Measurements from ENCODE around the gene NAV2. TPM values are rescaled to one million over a fixed set of nuclear protein-coding genes. Genes with fewer than 3 reads are reported as not detected.

NAV2 gene
- total RNA-seq, 1 experiment from 2014 or later, result 2.1 TPM

- H3K9me2 ChIP-seq (ENCODE audit: insufficient read depth), result no peaks in the 10 kb centered on the region
- peaks cover 0 to 2% of the 10 kb centered on the region in 2 experiments; a peak in 1 of 4 replicates for H3K4me1 ChIP-seq (ENCODE audit: control insufficient read depth in 1 of 2, insufficient read depth in 2 of 2, low read length in 2 of 2)
- no peak overlapping the region for H3K4me3 ChIP-seq (replicated peaks in 1 of 2; ENCODE audit: low read depth in 1 of 2, low read length in 2 of 2)
- H4K20me1 ChIP-seq (ENCODE audit: insufficient read depth), result no peaks in the 10 kb centered on the region
- no peaks in the 10 kb centered on the region for H3K79me2 ChIP-seq (ENCODE audit: insufficient read depth, low read length)
- no peaks in the 10 kb centered on the region for H3K36me3 ChIP-seq (ENCODE audit: control insufficient read depth in 1 of 2, insufficient read depth in 2 of 2, low read length in 2 of 2)
- RAD21 ChIA-PET (ENCODE audit: low non-redundant PET in 1 of 2, low total read pairs in 2 of 2, uncharacterized antibody in 2 of 2, unreplicated experiment in 2 of 2), result interaction anchor here in 1 of 2 experiments (0.6 kb wide), 1 partner anchor 45 kb away, joined by 3 read pairs; no protein-coding TSS in a partner anchor
- DNase-seq (ENCODE audit: low read depth, low spot score) (no peak), ATAC-seq (no peak)
- peaks cover 4% of the 10 kb centered on the region for H3K27me3 ChIP-seq (ENCODE audit: insufficient read depth, low read length)
- no peak overlapping the region for H2AFZ ChIP-seq (ENCODE audit: low read depth, low read length, poor library complexity, severe bottlenecking)
- POLR2A ChIA-PET, result no interaction called here
- CTCF ChIA-PET, result interaction anchor here (2.8 to 3.7 kb wide), 2 partner anchors 179 to 183 kb away, joined by 12 to 16 read pairs; no protein-coding TSS in a partner anchor
- no peaks in the 10 kb centered on the region for H3K9me3 ChIP-seq (ENCODE audit: control insufficient read depth in 1 of 2, insufficient read depth in 1 of 2, low read depth in 1 of 2, low read length in 2 of 2)
- H3K4me2 ChIP-seq (ENCODE audit: low read length), result no peak overlapping the region
- no peak overlapping the region for H3K27ac ChIP-seq (ENCODE audit: low read depth, low read length)
- no peak for TF ChIP-seq EGR1 (IDR thresholded peaks at IDR 0.05; ENCODE audit: low read depth)
- no peak for TF ChIP-seq MAX (IDR thresholded peaks at IDR 0.05)
- no peak for TF ChIP-seq SP1 (IDR thresholded peaks at IDR 0.05; ENCODE audit: low read depth)
- no peak for TF ChIP-seq POLR2AphosphoS5 (IDR thresholded peaks at IDR 0.05; ENCODE audit: low read depth, low read length)
- no peak for TF ChIP-seq RAD21 (IDR thresholded peaks at IDR 0.05; ENCODE audit: low read depth)
- no peak for TF ChIP-seq SRF (IDR thresholded peaks at IDR 0.05; ENCODE audit: low read depth)
- no peak for TF ChIP-seq TCF7L2 (IDR thresholded peaks at IDR 0.05; ENCODE audit: borderline replicate concordance, extremely low read depth, insufficient read depth, insufficient read length)
- no peak for TF ChIP-seq CEBPB (IDR thresholded peaks at IDR 0.05; ENCODE audit: low read depth)
- no peak for TF ChIP-seq JUND (IDR thresholded peaks at IDR 0.05)
- no peak for TF ChIP-seq YY1 (IDR thresholded peaks at IDR 0.05; ENCODE audit: extremely low read depth, insufficient replicate concordance, low read depth, low read length)
- TF ChIP-seq EZH2 (IDR thresholded peaks at IDR 0.05), result no peak
- no peak for TF ChIP-seq REST (IDR thresholded peaks at IDR 0.05; ENCODE audit: low read depth)
- no peak for TF ChIP-seq CTCF (IDR thresholded peaks at IDR 0.05 in 2 of 3, conservative IDR thresholded peaks at IDR 0.05 in 1 of 3; ENCODE audit: borderline replicate concordance in 1 of 3, insufficient read depth in 1 of 3, low read depth in 2 of 3, low read length in 2 of 3)
- no peak for TF ChIP-seq ELF1 (IDR thresholded peaks at IDR 0.05; ENCODE audit: borderline replicate concordance, low read depth)
- TF ChIP-seq EZH2phosphoT487 (IDR thresholded peaks at IDR 0.05; ENCODE audit: borderline replicate concordance), result no peak
- TF ChIP-seq ZFX (IDR thresholded peaks at IDR 0.05), result no peak
- TF ChIP-seq POLR2A (IDR thresholded peaks at IDR 0.05; ENCODE audit: borderline replicate concordance, extremely low read depth, insufficient read depth, insufficient read length), result no peak
- no peak for TF ChIP-seq ZNF274 (IDR thresholded peaks at IDR 0.05; ENCODE audit: low read depth, low read length)
- no peak for TF ChIP-seq SIN3A (IDR thresholded peaks at IDR 0.05; ENCODE audit: low read depth)
- intact Hi-C loops (cut with micrococcal nuclease), result loop anchor here (2.0 to 5.0 kb wide), 3 partner anchors 387 to 663 kb away; no protein-coding TSS in a partner anchor
- BruUV-seq (replicated peaks), result no TSS peak
- no peak overlapping the region for H3K9ac ChIP-seq (ENCODE audit: low read length)
Observed at GRCh38 chr11:19949606-19950005, 237.0 kb downstream of the NAV2 start.

All from HCT116 (cell line).